GM19452 (cell line): Measurements from ENCODE around the gene DIO2.

ENCODE experiments used
- ATAC-seq: cut with Tn5 transposase; IDR thresholded peaks from one replicate; pipeline ENCODE4 v1.9.1; 2021; ENCODE audit not compliant: unreplicated experiment

The DIO2 gene

GRCh38 chr14:80211153-80212022 lies at the start of gene DIO2:
Gene DIO2, minus strand, starts transcription at chr14:80211504. Its CDS starts 32 bp downstream, at chr14:80211472.
- ATAC-seq = peak; percentile 28

- no peak for ATAC-seq
These were observed 49.3 kb upstream of the DIO2 start for GRCh38 chr14:80260645-80261044.

GRCh38 chr14:80239631-80240030 lies 28.3 kb upstream of the DIO2 start:
- no peak for ATAC-seq

GRCh38 chr14:80237143-80237542 lies 25.8 kb upstream of the DIO2 start:
- ATAC-seq = no peak

- no peak for ATAC-seq
These were observed 22.3 kb upstream of the DIO2 start for GRCh38 chr14:80233470-80234089.

- ATAC-seq = no peak
These were observed 20.4 kb upstream of the DIO2 start for GRCh38 chr14:80231702-80232101.

- no peak for ATAC-seq
These were observed 12.6 kb upstream of the DIO2 start for GRCh38 chr14:80223696-80224465.

GRCh38 chr14:80216818-80217217 lies 5.5 kb upstream of the DIO2 start:
- no peak for ATAC-seq

- ATAC-seq = no peak
These were observed 4.7 kb upstream of the DIO2 start for GRCh38 chr14:80215756-80216581.

- no peak for ATAC-seq
These were observed 3.8 kb upstream of the DIO2 start for GRCh38 chr14:80215081-80215480.

GRCh38 chr14:80213602-80214001 lies 2.3 kb upstream of the DIO2 start:
- ATAC-seq = no peak

- peak; percentile 58 for ATAC-seq
These were observed 706 bp upstream of the DIO2 start for GRCh38 chr14:80212023-80212397.

- no peak for ATAC-seq
These were observed 2.8 kb downstream of the DIO2 start for GRCh38 chr14:80208461-80208860.

- ATAC-seq = no peak
These were observed 4.8 kb downstream of the DIO2 start for GRCh38 chr14:80206351-80207080.

- ATAC-seq = no peak
These were observed 8.3 kb downstream of the DIO2 start for GRCh38 chr14:80202888-80203562.

- no peak for ATAC-seq
These were observed 11.2 kb downstream of the DIO2 start for GRCh38 chr14:80200093-80200492.

- no peak for ATAC-seq
These were observed 22.7 kb downstream of the DIO2 start for GRCh38 chr14:80188571-80188970.

- ATAC-seq = no peak
These were observed 25.0 kb downstream of the DIO2 start for GRCh38 chr14:80186301-80186800.

- ATAC-seq = no peak
These were observed 34.4 kb downstream of the DIO2 start for GRCh38 chr14:80176893-80177292.
